ENCODE results near the gene STRIP1.
"Not testable (repeated sequence)": the region's sequence is repeated elsewhere in the genome, so short reads cannot be mapped to it uniquely, and the experiment has no call there.

STRIP1 gene

DNA sequence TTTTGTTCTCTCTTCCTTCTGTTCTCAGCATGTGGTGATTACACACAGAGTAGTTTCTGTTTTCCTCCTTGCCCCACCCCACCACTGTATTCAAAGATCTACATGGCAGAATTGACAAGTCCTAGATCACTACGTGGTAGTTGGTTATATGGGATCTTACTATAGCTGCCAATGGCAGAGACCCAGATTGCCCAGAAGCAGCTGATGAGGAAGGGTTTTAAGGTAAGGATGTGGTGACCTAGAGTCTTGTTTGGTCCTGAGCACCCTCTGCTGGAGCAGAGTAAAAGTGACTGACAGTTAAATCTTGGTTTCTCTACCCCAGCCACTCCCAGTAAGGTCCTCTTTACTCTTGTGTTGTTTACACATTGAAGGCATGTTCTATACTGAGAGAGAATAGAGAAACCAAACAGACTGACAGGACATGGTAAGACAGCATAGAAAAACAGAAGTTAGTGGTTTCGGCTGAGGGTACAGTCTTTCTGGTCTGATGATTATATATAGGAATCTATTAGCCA is 22.8 kb upstream of the STRIP1 start:
- no peak for DNase-seq (ENCODE audit: low read depth)

DNA sequence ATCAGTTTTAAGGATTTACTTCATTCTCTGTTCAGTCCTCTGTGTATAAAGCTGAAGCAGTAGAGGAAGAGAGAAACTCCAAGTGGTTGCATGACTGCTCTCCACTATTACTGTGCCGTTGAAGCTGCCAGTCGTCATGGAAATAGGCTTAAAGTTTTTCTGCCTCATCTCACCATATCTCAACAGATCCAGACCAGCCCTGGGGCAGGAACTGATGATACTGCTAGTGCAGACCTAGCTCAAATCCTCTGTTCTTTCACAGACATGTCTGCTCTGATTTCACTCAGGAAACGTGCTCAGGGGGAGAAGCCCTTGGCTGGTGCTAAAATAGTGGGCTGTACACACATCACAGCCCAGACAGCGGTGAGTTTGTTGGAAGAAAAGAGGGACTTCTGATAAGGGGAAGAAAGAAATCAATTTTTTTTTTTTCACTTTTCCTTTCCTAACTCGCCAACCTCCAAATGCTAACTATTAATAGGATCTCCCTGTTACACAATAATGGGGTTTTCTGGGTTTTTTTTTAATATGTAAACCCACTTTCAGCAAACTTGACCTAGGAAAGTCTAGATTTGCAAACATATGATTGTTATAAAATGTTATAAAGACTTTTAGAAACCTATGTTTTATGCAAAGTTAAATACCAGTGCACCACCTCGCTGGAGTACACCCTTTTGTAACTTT is 22.2 kb upstream of the STRIP1 start:
- no peak for DNase-seq (ENCODE audit: low read depth)

DNA sequence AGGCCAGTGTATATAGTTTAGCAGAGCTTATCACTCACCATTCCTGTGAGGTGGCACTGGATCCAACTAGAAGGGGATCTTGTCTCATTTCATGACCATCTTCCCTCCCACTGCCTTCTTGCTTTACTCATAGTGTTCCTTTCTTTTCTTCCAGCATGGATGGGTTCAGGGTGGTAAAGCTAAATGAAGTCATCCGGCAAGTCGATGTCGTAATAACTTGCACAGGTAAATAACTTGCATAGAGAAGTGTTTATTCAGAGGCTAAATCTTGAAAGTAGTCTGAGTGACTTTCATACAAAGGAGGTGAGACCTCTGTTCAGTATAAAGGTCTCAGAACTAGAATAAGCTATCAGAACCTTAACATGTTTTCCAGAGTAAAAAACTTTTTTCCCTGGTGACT is 16.6 kb upstream of the STRIP1 start:
- DNase-seq (ENCODE audit: low read depth), result no peak

DNA sequence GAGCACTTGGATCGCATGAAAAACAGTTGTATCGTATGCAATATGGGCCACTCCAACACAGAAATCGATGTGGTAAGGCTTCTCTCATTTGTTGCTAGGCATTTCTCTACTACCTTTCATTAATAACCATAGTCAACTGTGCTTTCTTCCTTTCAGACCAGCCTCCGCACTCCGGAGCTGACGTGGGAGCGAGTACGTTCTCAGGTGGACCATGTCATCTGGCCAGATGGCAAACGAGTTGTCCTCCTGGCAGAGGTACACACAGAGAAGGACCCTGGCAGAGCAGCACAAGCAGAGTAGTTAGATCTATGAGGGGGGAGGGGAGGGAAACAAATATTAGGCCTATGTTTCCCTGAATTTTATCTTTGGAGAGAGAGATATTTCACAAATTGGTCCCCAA is 16.0 kb upstream of the STRIP1 start:
- no peak for DNase-seq (ENCODE audit: low read depth)

DNA sequence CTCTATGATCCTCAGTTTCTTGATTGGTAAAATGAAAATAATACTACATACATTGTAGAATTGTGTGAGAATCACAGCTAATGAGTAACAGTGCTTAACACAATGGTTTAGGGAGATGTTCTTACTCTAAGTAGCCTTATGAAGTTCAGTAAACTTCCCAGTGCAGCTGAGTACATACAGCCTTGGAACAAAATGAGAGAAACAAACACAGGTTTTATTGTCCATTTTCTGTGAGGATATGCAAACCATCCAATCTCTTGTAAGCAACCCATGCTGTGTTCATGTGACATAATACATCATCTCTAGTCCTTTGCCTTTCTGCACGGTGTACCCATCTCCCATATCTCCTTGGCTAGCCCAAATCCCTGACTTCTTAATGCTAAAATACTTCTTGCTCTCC is 14.7 kb upstream of the STRIP1 start:
- DNase-seq (ENCODE audit: low read depth), result no peak

DNA sequence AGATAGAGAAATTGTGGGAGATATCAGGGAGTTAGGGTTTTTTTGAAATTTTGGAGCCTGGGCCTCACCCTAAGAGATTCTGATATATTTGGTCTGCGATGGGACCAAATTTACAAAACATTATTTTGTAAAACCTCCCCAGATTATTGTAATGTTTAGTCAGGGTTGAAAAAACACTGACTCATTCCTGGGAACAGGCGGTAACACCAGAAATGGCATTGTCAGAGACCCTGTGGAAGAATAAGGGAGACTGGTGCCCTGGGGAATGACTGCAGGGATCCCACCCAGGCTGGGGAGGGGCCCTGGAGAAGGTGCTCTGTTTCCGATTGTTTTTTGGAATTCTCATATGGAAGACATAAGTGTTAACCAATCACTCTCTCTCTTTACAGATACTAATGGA is 13.1 kb upstream of the STRIP1 start:
- DNase-seq (ENCODE audit: low read depth), result no peak

DNA sequence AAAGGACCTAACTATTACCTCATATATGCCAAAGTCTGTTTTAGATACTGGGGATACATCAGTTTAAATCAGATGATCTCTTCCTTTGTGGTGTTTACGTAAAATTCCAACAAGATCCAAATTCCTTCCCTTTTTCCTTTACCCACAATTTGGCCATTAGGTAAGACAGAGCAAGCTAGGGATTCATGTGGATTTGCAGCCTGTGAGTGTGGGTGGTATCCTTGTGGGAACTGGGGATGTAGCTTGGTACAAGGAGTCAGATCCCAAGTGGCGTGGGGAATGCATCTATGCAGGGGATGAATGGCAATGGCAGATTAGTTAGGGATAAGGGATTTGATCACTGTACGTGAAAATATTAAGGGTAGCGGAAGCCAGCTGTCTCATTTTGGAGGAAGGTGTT is 9.8 kb upstream of the STRIP1 start:
- DNase-seq (ENCODE audit: low read depth), result no peak

DNA sequence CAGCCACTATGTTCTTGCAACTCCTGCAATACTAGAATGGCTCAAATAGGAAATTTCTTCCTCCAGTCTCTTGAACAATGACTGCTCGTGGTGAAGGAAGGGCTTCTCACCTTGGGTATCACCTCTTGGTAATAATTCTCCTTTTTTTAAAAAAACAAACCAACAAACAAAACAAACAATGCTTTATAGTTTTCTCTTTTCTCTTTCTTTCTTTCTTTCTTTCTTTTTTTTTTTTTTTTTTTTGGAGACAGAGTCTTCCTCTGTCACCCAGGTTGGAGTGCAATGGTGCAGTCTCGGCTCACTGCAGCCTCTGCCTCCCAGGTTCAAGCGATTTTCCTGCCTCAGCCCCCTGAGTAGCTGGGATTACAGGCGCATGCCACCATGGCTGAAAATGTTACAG is 3.7 kb upstream of the STRIP1 start:
- not testable (repeated sequence) for DNase-seq (ENCODE audit: low read depth)

DNA sequence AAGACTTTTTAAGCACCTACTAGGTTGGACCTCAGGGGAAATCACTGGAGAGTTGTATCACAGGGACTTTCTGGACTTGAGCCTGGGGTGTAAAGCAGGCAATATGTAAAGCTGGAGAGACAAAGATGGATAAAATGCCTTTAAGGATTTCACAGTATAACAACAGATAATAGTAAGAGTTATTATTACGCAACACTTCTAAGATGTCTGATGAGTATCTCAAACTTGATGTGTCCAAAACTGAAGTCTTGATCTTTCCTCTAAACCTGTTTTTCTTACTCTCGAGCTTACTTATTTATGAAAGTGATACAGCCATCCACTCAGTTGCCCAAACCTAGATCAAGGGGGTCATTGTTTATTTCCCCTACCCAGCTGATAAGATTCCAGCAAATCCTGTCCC is 2.1 kb upstream of the STRIP1 start:
- no peak for DNase-seq (ENCODE audit: low read depth)

DNA sequence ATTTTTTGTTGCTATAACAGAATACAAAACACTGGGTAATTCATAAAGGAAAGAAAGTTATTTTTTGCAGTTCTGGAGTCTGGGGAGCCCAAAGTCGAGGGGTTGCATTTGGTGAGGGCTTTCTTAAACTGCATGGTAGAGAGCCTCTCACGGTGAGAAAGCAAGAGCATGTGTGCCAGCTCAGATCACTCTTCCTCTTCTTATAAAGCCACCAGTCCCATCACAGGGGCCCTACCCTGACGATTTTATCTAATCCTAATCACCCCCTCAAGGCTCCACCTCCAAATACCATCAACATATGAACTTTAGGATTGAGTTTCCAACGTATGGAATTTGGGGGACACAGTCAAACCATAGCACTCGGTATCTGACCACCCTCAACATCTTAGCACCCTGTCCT is 1.0 kb upstream of the STRIP1 start:
- no peak for DNase-seq (ENCODE audit: low read depth)

DNA sequence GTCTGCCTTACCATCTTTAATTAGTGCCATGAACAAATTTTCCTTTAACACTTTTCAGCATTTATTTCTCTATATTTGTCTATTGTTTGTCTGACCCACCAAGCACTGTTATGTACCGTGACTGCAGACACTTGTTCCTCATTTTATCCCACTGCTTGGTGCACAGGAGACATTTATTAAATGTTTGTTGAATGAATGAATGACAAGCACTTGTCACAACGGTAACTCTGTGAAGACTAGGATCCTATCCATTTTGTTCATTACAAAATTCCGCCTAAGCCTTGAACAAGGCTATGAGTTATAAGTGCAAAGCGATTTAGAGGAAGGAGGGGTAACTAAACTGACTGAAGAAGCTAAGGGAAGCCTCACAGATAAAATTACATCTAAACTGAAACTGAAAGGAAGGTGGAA is 379 bp upstream of the STRIP1 start:
- DNase-seq (ENCODE audit: low read depth), result no peak

DNA sequence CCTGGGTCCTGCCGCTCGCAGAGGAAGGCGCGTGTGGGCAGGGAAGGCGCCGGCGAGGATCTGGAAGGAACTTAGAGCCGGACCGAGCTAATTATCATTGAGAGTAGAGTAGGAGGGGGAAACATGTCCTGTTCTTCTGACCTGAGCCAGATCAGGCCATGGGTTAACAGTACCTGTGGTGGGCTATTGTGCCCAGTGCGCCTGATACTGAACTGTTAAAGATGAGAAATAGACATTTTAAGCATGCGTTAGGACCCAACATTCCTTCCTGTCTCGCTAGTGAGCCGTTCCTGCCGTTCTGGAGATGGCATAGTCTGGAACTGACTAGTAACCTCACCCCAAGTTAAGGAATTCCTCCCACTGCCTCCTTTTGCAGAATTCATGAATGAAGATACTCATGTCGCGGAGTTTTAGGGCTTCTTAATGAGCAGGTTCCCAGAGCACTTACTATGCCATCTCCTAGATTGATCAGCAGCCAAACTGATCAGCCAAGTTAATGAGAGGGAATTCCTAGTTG is 870 bp downstream of the STRIP1 start:
- no peak for DNase-seq (ENCODE audit: low read depth)

DNA sequence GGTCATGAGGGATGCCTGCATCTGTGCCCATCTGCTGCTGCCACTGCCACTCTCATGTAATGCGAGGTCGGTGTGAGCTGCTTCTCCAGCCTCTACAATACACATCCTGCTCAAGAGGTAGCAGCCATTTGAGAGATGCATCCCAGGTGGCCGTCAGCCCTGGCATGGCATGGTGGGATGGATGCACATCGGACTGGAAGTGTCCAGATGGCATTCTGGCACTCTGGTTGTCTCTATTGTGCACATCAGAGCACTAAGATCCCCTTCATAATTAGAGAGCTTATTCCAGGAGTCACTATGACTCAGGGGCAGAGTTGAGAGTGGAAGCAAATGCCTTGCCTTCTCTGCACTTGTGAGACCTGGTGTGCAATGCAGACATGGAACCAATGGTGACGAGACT is 3.8 kb downstream of the STRIP1 start:
- no peak for DNase-seq (ENCODE audit: low read depth)

DNA sequence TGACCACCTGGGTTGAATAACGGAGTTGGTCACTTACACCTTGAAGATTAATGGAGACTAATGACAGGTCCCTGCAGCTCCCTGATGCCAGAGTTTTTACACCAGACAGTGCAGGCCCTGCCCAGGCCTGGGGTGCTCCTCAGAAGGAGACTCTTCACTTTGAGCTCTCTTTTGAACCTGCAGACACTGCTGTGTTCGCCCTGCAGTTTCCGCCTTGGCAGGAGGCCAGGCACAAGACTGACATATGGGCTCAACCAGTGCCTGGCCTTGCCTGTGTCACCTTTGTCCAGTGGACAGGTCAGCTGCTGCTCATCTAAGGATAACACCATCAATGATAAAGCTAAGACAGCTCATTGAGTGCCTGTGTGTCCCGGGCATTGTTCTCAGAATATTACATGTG is 5.2 kb downstream of the STRIP1 start:
- DNase-seq (ENCODE audit: low read depth), result no peak

DNA sequence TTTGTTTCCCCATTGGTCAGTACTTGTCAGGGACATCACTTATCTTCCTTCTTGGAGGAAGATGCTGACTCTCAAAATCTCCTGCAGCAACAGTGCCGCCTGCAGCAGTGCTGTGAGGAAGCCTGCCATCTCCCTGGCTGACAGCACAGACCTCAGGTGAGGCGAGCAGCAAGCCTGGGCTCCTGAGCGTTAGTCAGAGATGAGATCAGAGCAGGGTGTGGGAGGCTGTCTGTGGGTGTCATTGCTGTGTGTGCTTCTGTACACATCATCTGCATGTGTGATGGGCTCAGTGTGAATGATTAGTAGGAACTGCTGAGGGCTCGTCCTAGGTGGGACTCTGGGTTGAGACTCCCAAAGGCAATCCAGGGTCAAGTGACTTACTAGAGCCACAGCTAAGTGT is 6.1 kb downstream of the STRIP1 start:
- no peak for DNase-seq (ENCODE audit: low read depth)

DNA sequence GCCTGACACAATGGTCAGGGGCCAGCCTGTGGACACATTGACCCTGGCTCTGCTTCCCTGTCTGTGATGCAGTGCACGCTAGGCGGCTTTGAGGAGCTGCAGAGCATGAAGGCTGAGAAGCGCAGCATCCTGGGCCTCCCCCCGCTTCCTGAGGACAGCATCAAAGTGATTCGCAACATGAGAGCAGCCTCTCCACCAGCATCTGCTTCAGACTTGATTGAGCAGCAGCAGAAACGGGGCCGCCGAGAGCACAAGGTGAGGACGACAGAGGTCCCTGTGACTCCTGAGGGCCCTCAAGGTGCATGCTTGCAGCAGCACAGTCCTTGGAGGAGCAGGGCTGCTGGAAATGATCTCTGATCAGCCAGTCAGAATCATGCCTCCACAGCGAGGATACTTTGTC is 8.6 kb downstream of the STRIP1 start:
- no peak for DNase-seq (ENCODE audit: low read depth)

DNA sequence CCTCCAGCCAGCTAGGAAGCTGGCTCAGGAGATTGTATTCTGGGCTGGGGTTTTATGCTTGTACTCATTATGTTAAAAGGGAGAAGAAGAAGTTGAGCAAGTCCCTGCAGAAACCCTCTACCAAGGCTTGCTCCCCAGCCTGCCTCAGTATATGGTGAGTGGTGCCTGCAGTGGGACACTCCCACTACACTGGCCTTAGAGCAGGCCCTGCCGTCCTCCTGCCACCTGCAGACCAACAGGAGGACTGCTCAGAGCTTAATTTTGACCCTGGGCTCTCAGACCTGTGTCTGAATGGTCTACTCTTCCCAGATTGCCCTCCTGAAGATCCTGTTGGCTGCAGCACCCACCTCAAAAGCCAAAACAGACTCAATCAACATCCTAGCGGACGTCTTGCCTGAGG is 13.0 kb downstream of the STRIP1 start:
- no peak for DNase-seq (ENCODE audit: low read depth)

DNA sequence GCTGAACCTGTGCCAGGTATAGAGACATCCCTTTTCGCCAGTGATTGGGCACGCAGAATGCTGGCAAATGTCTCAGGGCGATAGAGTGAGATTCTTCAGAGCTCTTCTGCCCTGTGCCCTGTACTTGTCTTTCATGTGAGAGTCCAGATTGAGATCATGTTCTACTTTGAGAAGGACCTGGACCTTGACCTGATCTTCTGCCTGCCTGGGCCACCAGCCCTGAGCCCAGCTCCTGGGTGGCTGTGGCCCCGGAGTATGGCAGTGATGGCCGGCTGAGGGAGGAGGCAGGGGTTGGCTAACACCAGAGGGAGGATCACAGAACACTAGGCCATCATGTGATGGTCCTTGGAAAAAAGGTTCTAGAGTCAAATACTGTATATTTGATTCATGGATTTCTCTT is 13.8 kb downstream of the STRIP1 start:
- no peak for DNase-seq (ENCODE audit: low read depth)

DNA sequence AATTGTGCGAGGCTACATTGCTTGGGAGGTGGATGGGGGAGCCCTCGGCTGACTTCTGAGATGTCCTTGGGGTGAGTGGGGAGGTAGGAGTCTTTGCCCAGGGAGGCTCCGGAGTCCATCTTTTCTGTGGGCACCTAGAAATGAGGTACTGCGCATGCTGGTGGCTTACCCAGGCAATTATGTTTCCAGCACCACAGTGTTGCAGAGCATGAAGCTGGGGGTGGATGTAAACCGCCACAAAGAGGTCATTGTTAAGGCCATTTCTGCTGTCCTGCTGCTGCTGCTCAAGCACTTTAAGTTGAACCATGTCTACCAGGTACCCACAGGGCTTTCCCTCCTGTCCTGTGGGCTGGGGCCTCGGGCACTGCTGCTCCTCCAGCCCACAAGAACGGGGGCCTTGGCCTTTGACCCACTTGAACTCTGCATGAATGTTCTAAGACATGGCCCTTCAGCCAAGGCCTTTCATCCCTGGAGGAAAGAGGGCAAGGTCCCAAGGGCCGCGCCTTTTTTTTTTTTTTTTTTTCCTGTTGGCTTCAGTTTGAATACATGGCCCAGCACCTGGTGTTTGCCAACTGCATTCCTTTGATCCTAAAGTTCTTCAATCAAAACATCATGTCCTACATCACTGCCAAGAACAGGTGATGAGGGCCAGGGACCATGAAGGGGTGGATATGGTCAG is 14.6 kb downstream of the STRIP1 start:
- DNase-seq (ENCODE audit: low read depth), result no peak

DNA sequence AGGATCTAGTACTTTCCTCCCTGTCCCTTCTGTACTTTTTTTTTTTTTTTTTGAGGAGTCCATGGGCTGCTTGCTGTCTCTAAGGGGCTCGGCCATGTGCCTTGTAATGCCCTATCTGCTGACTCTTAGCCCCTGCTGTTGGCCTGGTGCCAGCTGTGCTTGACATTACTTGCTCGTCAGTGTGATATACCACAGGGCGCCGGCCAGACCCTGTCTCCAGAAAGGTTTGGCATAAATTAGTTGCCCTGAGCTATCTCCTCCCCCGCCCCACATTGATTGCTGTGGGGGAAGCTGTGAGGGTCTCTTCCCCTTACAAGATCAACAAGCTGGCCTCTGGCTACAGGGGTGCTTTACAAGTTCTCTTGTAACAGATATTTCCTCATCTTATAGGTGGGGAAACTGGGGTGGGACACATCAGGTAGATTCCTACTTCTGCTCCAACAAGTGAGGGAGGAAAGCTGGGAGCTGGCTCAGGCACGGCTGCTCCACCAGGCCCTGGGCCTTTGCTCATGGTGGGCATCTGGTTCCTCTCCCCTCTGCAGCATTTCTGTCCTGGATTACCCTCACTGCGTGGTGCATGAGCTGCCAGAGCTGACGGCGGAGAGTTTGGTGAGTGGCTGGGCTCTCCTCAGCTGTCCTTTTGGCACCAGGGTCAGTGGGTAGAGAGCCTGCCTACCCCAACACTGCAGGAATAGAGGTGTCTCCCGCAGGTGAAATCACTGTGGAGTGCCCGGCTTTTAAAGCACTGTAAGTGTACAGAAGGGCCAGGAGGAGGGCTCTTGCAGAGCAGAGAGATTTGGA is 15.6 kb downstream of the STRIP1 start:
- DNase-seq (ENCODE audit: low read depth), result no peak

DNA sequence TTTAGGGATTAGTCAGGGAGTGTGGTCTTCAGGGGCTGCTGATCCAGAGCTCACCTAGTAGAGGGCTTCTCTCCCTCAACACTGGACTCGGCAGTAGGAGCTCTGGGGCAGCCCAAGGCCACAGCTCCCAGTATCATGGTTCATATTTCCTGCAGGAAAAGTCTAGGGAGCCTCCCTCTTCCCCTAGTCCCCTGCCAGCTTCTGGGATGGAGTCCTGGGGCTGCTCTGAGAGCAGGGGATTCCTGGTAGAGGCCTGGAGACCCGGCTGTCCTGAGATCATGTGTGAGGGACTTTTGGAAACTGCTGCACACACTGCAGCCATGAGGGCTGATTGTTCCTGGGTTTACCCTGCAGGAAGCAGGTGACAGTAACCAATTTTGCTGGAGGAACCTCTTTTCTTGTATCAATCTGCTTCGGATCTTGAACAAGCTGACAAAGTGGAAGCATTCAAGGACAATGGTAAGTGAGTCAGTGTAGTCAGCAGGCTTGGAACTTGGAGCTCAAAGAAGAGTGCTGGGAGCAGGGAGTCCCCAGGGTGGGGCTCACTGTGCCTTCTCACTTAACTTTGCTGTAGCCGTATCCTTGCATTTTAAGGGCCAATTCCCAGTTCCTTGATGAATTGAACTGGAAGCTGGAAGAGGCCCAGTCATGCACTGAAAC is 16.3 kb downstream of the STRIP1 start:
- DNase-seq (ENCODE audit: low read depth), result no peak

DNA sequence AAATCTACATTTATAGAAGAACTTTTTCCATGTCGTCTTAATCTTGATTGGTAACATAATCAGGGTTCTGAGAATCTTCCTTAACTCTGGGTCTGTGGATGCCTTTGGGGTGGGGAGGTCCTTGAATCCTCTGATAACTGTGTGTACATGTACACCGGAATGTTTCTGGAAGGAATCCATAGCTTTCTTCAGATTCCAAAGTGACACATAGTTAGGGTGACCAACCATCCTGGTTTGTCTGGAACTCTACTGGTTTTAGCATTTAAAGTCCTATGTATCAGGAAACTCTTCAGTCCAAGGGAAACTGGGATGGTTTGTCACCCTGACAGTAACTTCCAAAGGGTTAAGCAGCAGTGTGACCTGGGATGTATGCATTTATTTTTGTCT is 16.8 kb downstream of the STRIP1 start:
- DNase-seq (ENCODE audit: low read depth), result no peak
